Vagina (tissue), 2 donors: ENCODE results near the gene RRAS.

Experiments used
- CTCF ChIP-seq, 3 experiments: fragments of 450-650 bp in 2 of 3; fragments of 200-600 bp in 1 of 3; sonication (generic) in 1 of 3; IDR thresholded peaks; one replicate each; pipeline ENCODE4 v1.5.1; 2017 to 2019; ENCODE audit warnings: antibody characterized with exemption in 3 of 3, mild to moderate bottlenecking in 2 of 3, moderate library complexity in 2 of 3
- POLR2A ChIP-seq, 2 donors: fragments of 450-650 bp; IDR thresholded peaks; one replicate each; pipeline ENCODE4 v1.6.1; 2017; ENCODE audit warnings: antibody characterized with exemption in 2 of 2, mild to moderate bottlenecking in 2 of 2, moderate library complexity in 2 of 2
- POLR2AphosphoS5 ChIP-seq, 2 donors: sonication (generic); formaldehyde crosslinking; IDR thresholded peaks; one replicate each; pipeline ENCODE4 v1.9.0; 2017; ENCODE audit warnings: antibody characterized with exemption in 2 of 2, mild to moderate bottlenecking in 2 of 2, low read depth in 1 of 2; ENCODE audit not compliant: insufficient read depth in 1 of 2

GRCh38 chr19:49635530-49636232, 4.3 kb downstream of the RRAS start:
- TF ChIP-seq CTCF (IDR thresholded peaks at IDR 0.05) (no peak), POLR2A (IDR thresholded peaks at IDR 0.05) (no peak), POLR2AphosphoS5 (IDR thresholded peaks at IDR 0.05; ENCODE audit: insufficient read depth in 1 of 2, low read depth in 1 of 2) (no peak)
